Astrocyte (in vitro differentiated cells and primary cell): ENCODE data around the gene EPHB1. TPM values are rescaled to one million over a fixed set of nuclear protein-coding genes. Genes with fewer than 3 reads are reported as not detected.

Experiments used
- DNase-seq: peaks from one replicate; pipeline ENCODE4 v3.0.0-alpha.2; 2010; ENCODE audit warnings: low read depth
- FAIRE-seq: peaks from 2 replicates; lab custom pipeline; 2011; peaks lifted over from hg19 to GRCh38; lab: Jason Lieb, UNC
- H2AFZ ChIP-seq: 2 replicates; pipeline ENCODE4 v1.6.0; 2012; ENCODE audit warnings: low read depth, low read length, inconsistent platforms
- H3K27ac ChIP-seq: 2 replicates; pipeline ENCODE4 v1.5.1; 2011; ENCODE audit warnings: low read depth, low read length, inconsistent platforms
- H3K27me3 ChIP-seq: 2 replicates; pipeline ENCODE4 v1.6.0; 2011; ENCODE audit warnings: low read length, inconsistent platforms; ENCODE audit not compliant: insufficient read depth
- H3K36me3 ChIP-seq: 2 replicates; pipeline ENCODE4 v1.5.1; 2011; ENCODE audit warnings: low read length, inconsistent platforms; ENCODE audit not compliant: insufficient read depth
- H3K4me1 ChIP-seq: 2 replicates; pipeline ENCODE4 v1.5.1; 2011; ENCODE audit warnings: low read length, inconsistent platforms; ENCODE audit not compliant: insufficient read depth
- H3K4me2 ChIP-seq: 2 replicates; pipeline ENCODE4 v1.6.0; 2012; ENCODE audit warnings: low read length, inconsistent platforms
- H3K4me3 ChIP-seq: 2 replicates; pipeline ENCODE4 v1.5.1; 2011; ENCODE audit warnings: low read depth, mild to moderate bottlenecking, low read length, inconsistent platforms; ENCODE audit not compliant: insufficient read depth
- H3K79me2 ChIP-seq: 2 replicates; pipeline ENCODE4 v1.6.0; 2012; ENCODE audit warnings: mild to moderate bottlenecking, low read length, inconsistent platforms; ENCODE audit not compliant: insufficient read depth
- H3K9ac ChIP-seq: 2 replicates; pipeline ENCODE4 v1.6.0; 2012; ENCODE audit warnings: mild to moderate bottlenecking, low read length, inconsistent platforms
- H3K9me3 ChIP-seq: 2 replicates; pipeline ENCODE4 v1.5.1; 2012; ENCODE audit warnings: low read depth, mild to moderate bottlenecking, low read length, inconsistent platforms; ENCODE audit not compliant: insufficient read depth
- H4K20me1 ChIP-seq: 2 replicates; pipeline ENCODE4 v1.6.0; 2012; ENCODE audit warnings: low read length, inconsistent platforms; ENCODE audit not compliant: insufficient read depth
- H3K27ac Mint-ChIP-seq: one replicate; pipeline ENCODE4 v1.8.0; 2021; ENCODE audit warnings: mild to moderate bottlenecking, mixed read lengths; ENCODE audit not compliant: unreplicated experiment
- H3K27me3 Mint-ChIP-seq: one replicate; pipeline ENCODE4 v1.8.0; 2021; ENCODE audit warnings: low read depth, mixed read lengths; ENCODE audit not compliant: unreplicated experiment
- H3K36me3 Mint-ChIP-seq: one replicate; pipeline ENCODE4 v1.8.0; 2021; ENCODE audit warnings: low read depth, mixed read lengths; ENCODE audit not compliant: unreplicated experiment
- H3K4me1 Mint-ChIP-seq: one replicate; pipeline ENCODE4 v1.8.0; 2021; ENCODE audit warnings: low read depth, mixed read lengths; ENCODE audit not compliant: unreplicated experiment
- H3K4me3 Mint-ChIP-seq: one replicate; pipeline ENCODE4 v1.8.0; 2021; ENCODE audit warnings: mild to moderate bottlenecking, moderate library complexity, mixed read lengths; ENCODE audit not compliant: unreplicated experiment
- H3K9me3 Mint-ChIP-seq: one replicate; pipeline ENCODE4 v1.8.0; 2021; ENCODE audit warnings: mild to moderate bottlenecking, mixed read lengths; ENCODE audit not compliant: unreplicated experiment
- EZH2 ChIP-seq: IDR thresholded peaks from 2 replicates; pipeline ENCODE4 v1.6.1; 2012; ENCODE audit warnings: mild to moderate bottlenecking, low read length, inconsistent platforms; ENCODE audit not compliant: insufficient read depth
- total RNA-seq: library from RNA; stranded (reverse); gene quantifications from 2 replicates; pipeline ENCODE4 v1.2.1, GENCODE V29; 2021
- TF ChIP-seq, protein P1 (sequence below): IDR thresholded peaks from 2 replicates; pipeline ENCODE4 v1.5.1; 2011; ENCODE audit warnings: low read depth, mild to moderate bottlenecking, inconsistent platforms, low read length, moderate library complexity; ENCODE audit not compliant: insufficient read depth

The EPHB1 gene
- total RNA-seq, 1 donor from 2014 or later, result 4.1 TPM

DNA sequence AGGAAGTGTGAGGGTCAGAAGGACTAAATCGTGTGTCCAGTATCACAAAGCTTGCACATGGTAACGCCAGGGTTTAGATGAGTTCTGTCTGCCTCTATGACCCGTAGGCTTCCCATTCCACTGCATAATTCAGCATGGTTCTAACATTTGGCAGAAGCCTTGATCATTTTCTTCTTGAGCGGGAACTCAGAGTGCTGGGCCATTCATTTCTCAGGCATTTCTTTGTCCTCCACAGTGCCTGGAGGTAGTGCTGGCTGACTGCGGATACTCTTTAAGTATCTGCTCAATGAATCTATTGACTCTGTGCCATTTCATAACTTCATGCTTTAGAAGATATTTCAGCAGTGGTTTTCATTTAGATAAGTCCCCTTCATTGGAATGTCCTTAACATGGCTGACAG, 370.2 kb downstream of the EPHB1 start:
- no peaks in the 10 kb centered on the region for H3K4me1 ChIP-seq
- H3K4me3 ChIP-seq, result no peak overlapping the region
- no peak overlapping the region for H3K4me2 ChIP-seq
- no peaks in the 10 kb centered on the region for H3K9me3 ChIP-seq
- FAIRE-seq, result no peak
- no peak for DNase-seq
- no peak for TF ChIP-seq EZH2
- no peak overlapping the region for H3K4me3 Mint-ChIP-seq
- no peaks in the 10 kb centered on the region for H4K20me1 ChIP-seq
- H3K27me3 ChIP-seq, result no peaks in the 10 kb centered on the region
- no peak overlapping the region for H2AFZ ChIP-seq
- no peak overlapping the region for H3K9ac ChIP-seq
- H3K9me3 Mint-ChIP-seq, result no peaks in the 10 kb centered on the region
- H3K27me3 Mint-ChIP-seq, result peaks cover 14% of the 10 kb centered on the region
- H3K36me3 ChIP-seq, result no peaks in the 10 kb centered on the region
- no peaks in the 10 kb centered on the region for H3K79me2 ChIP-seq
- H3K4me1 Mint-ChIP-seq, result no peaks in the 10 kb centered on the region
- H3K27ac Mint-ChIP-seq, result no peak overlapping the region
- no peaks in the 10 kb centered on the region for H3K36me3 Mint-ChIP-seq
- no peak overlapping the region for H3K27ac ChIP-seq

DNA sequence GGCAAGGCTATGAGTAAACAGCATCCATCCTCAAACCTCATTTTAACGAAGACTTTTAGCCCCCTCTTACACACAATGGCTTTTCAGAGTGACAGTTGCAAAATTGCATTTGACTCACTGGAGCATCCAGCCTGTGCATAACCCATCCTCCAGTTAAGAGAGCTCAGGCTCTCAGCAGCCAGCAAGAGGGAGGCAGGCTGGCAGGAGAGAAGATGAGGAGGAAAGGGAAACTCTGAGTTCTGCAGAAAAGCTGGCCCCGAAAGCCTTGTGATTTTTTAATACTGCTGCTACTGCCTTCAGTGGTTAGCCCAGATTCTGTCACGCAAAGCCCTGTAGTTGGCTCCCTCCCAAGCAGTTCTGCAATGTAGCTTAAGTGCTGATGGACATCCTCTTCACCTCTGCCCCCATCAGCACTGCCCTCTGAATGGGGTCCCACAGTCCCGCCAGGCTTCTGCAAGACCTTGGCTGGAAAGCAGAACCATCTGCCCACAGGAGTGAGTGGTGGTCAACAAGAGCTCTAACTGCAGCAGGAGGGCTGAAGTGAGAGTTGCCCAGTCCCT, 371.3 kb downstream of the EPHB1 start:
- no peaks in the 10 kb centered on the region for H3K27me3 ChIP-seq
- DNase-seq, result no peak
- no peaks in the 10 kb centered on the region for H3K9me3 ChIP-seq
- Mint-ChIP-seq H3K27ac (no peak overlapping the region), H3K27me3 (peaks cover 15% of the 10 kb centered on the region), H3K9me3 (no peaks in the 10 kb centered on the region), H3K4me1 (no peaks in the 10 kb centered on the region), H3K36me3 (no peaks in the 10 kb centered on the region), H3K4me3 (no peak overlapping the region)
- no peak overlapping the region for H3K4me3 ChIP-seq
- TF ChIP-seq EZH2, result no peak
- TF ChIP-seq, protein P1, sequence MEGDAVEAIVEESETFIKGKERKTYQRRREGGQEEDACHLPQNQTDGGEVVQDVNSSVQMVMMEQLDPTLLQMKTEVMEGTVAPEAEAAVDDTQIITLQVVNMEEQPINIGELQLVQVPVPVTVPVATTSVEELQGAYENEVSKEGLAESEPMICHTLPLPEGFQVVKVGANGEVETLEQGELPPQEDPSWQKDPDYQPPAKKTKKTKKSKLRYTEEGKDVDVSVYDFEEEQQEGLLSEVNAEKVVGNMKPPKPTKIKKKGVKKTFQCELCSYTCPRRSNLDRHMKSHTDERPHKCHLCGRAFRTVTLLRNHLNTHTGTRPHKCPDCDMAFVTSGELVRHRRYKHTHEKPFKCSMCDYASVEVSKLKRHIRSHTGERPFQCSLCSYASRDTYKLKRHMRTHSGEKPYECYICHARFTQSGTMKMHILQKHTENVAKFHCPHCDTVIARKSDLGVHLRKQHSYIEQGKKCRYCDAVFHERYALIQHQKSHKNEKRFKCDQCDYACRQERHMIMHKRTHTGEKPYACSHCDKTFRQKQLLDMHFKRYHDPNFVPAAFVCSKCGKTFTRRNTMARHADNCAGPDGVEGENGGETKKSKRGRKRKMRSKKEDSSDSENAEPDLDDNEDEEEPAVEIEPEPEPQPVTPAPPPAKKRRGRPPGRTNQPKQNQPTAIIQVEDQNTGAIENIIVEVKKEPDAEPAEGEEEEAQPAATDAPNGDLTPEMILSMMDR, result no peak
- H3K79me2 ChIP-seq, result no peaks in the 10 kb centered on the region
- H3K36me3 ChIP-seq, result no peaks in the 10 kb centered on the region
- no peak for FAIRE-seq
- no peaks in the 10 kb centered on the region for H3K4me1 ChIP-seq
- H3K27ac ChIP-seq, result no peak overlapping the region
- H4K20me1 ChIP-seq, result no peaks in the 10 kb centered on the region
- H2AFZ ChIP-seq, result no peak overlapping the region
- H3K9ac ChIP-seq, result no peak overlapping the region
- no peak overlapping the region for H3K4me2 ChIP-seq

DNA sequence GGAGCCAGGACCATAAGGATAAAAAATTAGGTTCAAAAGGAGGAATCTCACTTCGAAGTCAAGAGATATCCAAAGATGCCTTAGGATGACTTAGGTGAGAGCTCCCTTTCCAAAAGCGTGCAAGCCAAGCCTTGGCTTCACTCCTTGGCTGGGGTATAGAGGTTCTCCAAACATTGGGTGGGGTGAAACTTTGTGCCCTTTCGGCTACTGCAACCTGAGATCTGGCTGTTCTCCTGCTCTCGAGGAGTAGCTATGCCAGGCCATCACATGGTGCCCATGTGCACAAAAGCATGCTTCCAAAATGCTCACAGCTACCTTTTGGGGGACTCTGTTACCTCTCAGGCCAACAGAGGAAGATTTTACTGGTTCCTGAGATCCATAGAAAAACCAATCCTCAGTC, 373.8 kb downstream of the EPHB1 start:
- no peaks in the 10 kb centered on the region for H3K4me1 ChIP-seq
- no peak overlapping the region for H3K4me3 ChIP-seq
- Mint-ChIP-seq H3K9me3 (peaks cover 4% of the 10 kb centered on the region), H3K27ac (no peak overlapping the region), H3K36me3 (no peaks in the 10 kb centered on the region), H3K4me3 (no peak overlapping the region), H3K4me1 (no peaks in the 10 kb centered on the region), H3K27me3 (peaks cover 15% of the 10 kb centered on the region)
- H3K27me3 ChIP-seq, result no peaks in the 10 kb centered on the region
- H4K20me1 ChIP-seq, result no peaks in the 10 kb centered on the region
- no peak for TF ChIP-seq EZH2
- TF ChIP-seq, protein P1, result no peak
- H3K79me2 ChIP-seq, result no peaks in the 10 kb centered on the region
- FAIRE-seq (no peak), DNase-seq (no peak)
- H3K9ac ChIP-seq, result no peak overlapping the region
- no peaks in the 10 kb centered on the region for H3K36me3 ChIP-seq
- no peak overlapping the region for H3K4me2 ChIP-seq
- H3K9me3 ChIP-seq, result no peaks in the 10 kb centered on the region
- no peak overlapping the region for H2AFZ ChIP-seq
- no peak overlapping the region for H3K27ac ChIP-seq
